GM12892 (cell line): Measurements from ENCODE around the gene SMYD3.

ENCODE experiments used
- POLR2A ChIP-seq: IDR thresholded peaks from 2 replicates; pipeline ENCODE4 v1.6.1; 2011; ENCODE audit warnings: low read depth, low read length, control low read depth
- POLR2AphosphoS5 ChIP-seq: IDR thresholded peaks from 2 replicates; pipeline ENCODE4 v1.6.1; 2011; ENCODE audit warnings: low read depth, low read length, control low read depth

DNA sequence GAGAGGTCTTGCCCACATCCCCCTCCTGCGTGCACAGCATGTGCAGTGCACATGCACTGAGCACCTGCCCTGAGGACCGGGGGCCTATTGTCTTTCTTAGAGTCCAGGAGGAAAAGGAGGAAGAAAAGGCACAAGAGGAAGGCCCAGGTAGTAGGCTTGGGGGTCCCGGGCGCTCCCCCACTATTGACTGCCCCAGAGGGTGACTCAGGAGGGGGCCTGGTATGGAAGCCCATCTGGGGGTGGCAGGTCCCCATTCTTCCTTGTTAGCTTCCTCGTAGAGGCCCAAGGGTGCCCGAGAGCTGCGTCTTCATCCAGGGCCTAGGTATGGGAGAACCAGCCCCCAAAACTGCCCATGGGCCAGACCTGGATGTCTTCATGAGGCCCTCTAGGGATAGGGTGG is 4.1 kb upstream of the SMYD3 start:
- TF ChIP-seq POLR2AphosphoS5 (no peak), POLR2A (no peak)
